Measurements from ENCODE around the gene TECPR1.

Gene TECPR1

DNA sequence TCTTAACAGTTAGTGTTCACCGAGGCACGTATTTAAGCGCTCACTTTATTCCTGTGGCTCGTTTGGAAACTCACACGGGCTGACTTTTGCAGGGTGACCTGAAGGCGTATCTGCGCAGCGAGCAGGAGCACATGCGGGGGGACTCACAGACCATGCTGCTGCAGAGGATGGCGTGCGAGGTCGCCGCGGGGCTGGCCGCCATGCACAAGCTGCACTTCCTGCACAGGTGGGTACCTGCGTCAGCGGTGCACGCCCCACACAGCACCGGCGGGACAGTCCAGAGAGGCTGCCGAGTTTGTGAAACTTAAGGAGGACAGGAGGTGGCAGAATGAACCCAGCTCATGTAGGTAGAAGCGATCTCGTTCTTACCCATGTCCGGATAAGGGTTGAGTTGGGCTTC, 80.6 kb downstream of the TECPR1 start:
- H3K27me3 Mint-ChIP-seq (ENCODE audit: low read depth), result no peaks in the 10 kb centered on the region
- no peaks in the 10 kb centered on the region for H3K9me3 Mint-ChIP-seq
- peaks cover 6% of the 10 kb centered on the region for H3K4me1 Mint-ChIP-seq (ENCODE audit: low read depth)
- peaks cover 8% of the 10 kb centered on the region for H3K36me3 Mint-ChIP-seq (ENCODE audit: low read depth)
- no peak overlapping the region for H3K27ac Mint-ChIP-seq
- H3K4me3 Mint-ChIP-seq, result no peak overlapping the region

DNA sequence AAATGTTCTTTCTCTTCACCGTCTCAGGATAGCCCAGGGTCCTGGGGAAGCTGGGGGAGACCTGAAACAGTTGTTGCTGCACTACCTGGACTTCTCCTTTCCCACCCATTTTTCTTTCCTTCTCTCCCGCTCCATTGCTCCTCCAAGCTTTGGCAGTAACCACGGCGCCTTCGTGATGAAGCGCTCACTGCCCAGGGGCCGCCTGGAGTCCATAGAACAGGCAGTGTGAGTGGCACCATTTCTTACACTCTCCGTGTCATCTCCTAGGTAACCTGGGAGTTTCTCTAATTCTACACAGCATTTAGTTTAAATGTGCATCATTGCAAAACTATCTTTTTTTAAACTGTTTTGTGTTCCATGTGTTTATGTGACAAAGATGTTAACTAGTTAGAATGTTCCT, 81.1 kb downstream of the TECPR1 start:
- Mint-ChIP-seq H3K27me3 (ENCODE audit: low read depth) (no peaks in the 10 kb centered on the region), H3K4me3 (no peak overlapping the region), H3K27ac (no peak overlapping the region), H3K36me3 (ENCODE audit: low read depth) (peaks cover 8% of the 10 kb centered on the region), H3K9me3 (no peaks in the 10 kb centered on the region), H3K4me1 (ENCODE audit: low read depth) (peaks cover 6% of the 10 kb centered on the region)

DNA sequence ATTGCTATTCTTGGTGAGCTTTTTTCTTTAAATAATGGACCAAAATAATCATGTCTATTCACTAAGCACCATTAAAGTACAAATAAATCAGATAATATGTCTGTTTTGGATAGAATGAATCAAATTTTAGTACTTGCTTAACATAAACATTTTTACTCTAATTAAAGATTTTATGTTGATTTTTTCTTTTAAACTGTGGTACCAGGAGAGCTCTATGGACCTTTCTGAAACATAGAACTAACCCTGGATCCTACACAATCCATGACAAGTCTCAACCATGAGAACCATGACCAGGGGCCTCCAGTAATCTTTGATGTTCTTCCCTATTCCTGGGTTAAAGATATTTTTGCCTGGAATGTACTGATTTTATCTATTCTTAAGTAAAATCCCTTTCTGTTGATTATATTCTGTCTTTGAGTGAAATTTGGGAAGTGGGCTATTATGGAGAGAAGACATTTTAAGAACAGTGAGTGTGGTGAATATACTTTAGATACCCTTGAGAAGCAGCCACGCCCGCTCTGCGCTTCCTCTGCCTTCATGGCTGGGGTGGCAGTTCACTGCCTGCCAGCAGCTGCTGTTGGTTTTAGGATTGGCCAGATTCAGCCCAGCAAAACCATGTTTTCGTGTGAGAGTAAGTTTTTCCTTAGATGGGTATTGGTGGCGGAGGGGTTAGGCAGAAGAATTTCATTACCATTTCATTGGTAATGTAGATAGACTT, 83.0 kb downstream of the TECPR1 start:
- Mint-ChIP-seq H3K4me3 (no peak overlapping the region), H3K27ac (no peak overlapping the region), H3K9me3 (no peaks in the 10 kb centered on the region), H3K36me3 (ENCODE audit: low read depth) (peaks cover 3% of the 10 kb centered on the region), H3K27me3 (ENCODE audit: low read depth) (no peaks in the 10 kb centered on the region), H3K4me1 (ENCODE audit: low read depth) (peaks cover 6% of the 10 kb centered on the region)

DNA sequence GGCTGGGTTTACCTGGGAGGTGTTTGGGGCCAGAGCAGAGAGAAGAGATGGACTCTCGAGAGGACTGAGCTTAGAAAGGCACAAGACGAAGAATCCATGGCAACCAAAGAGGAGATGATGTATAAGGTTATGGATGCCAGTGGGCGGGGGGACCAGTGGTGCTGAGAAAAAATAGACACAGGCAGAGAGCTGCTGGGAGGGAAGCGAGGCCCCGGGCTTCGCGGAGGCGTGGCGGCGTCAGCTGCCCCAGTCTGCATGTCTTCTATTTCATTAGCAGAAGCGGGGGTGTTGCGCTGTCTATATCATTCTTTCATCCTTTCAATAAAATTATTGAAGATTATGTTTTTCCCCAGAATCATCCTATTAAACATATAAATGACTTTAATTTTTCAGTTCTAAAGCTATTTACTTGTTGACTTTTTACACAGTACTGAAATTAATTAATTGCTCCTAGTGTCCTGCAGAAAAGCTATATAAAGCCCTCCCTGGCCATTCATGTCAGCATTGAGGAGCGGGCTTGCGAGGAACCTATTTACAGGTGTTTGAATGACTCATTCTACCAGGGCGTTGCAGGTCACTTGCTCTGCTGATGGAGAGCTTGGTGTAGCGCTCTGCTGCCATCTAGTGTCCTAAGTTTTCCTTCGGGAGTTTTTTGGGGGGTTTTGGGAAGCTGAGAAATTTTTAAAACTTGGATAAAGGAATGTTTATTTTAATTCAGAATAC, 83.7 kb downstream of the TECPR1 start:
- Mint-ChIP-seq H3K27ac (no peak overlapping the region), H3K4me1 (ENCODE audit: low read depth) (peaks cover 6% of the 10 kb centered on the region), H3K27me3 (ENCODE audit: low read depth) (no peaks in the 10 kb centered on the region), H3K9me3 (no peaks in the 10 kb centered on the region), H3K4me3 (no peak overlapping the region), H3K36me3 (ENCODE audit: low read depth) (peaks cover 3% of the 10 kb centered on the region)

DNA sequence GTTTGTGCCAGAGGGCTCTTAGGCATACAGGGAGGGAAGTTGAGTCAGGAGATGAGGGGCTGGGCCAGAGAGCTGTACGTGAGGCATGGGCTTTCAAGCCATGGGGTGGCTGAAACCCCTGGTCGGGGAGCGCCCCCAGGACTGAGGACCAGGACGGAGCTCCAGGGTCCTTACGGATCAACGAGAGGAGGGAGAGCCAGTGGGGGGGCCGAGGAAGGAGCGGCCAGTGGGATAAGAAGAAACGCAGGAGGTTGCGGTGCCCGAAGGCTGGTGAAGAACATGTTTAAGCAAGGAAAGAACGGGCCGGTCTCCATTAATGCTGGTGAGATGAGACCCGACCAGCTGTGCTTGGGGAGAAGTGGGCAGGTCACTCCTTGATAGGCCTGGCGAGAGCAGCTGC, 84.4 kb downstream of the TECPR1 start:
- Mint-ChIP-seq H3K27me3 (ENCODE audit: low read depth) (no peaks in the 10 kb centered on the region), H3K36me3 (ENCODE audit: low read depth) (peaks cover 1% of the 10 kb centered on the region), H3K27ac (no peak overlapping the region), H3K4me1 (ENCODE audit: low read depth) (peaks cover 6% of the 10 kb centered on the region), H3K9me3 (no peaks in the 10 kb centered on the region), H3K4me3 (no peak overlapping the region)

DNA sequence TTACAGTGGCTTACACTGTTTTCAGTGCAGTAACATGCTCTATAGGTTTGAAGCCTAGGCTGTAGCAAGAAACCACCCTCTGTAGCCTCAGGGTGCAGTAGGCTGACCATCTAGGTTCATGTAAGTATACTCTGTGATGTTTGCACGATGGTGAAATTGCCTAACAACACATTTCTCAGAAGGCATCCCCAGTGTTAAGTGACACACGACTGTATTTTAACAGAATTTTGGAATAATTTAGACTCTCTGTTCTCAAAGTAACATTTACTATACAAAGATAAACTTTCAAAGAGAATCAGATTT, 85.4 kb downstream of the TECPR1 start:
- H3K27me3 Mint-ChIP-seq (ENCODE audit: low read depth), result no peaks in the 10 kb centered on the region
- H3K4me3 Mint-ChIP-seq, result no peak overlapping the region
- no peaks in the 10 kb centered on the region for H3K36me3 Mint-ChIP-seq (ENCODE audit: low read depth)
- H3K27ac Mint-ChIP-seq, result no peak overlapping the region
- no peaks in the 10 kb centered on the region for H3K9me3 Mint-ChIP-seq
- H3K4me1 Mint-ChIP-seq (ENCODE audit: low read depth), result peaks cover 6% of the 10 kb centered on the region

DNA sequence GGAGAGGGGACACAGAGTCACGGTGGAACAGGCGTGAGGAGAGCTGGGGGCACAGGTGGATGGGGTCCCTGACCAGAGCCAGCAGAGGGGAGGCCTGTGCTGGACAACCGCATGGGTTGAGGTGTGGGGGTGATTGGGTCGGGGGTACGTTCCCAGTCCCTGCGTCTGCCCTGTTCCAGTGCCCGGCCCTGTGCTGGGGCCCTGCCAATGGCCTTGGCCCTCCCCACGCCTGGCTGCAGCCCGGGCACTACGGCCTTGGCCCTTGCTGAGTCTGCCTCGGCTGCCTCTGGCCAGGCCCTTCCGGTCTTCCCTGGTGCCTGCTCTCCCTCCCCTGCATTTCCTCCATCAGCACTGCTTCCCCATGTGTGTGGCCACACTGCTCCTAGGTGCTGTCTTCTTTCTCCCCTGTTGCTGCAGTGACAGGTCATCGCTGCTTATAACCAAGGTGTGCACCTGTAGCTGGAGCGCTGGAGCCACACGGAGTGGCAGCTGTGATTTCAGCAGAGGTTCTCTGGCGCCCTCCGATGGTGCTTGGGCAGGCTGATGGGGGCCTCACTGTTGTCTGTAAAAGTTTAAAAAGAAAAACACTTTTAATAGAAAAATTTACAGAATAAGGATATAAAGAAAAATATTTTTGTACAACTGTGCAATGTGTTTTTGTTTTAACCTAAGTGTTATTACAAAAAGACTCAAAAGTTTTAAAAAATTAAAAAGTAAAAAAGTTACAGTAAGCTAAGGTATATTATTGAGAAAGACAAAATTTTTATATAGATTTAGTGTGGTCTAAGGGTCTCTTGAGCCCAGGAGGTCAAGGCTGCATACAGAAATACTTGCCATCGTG, 86.0 kb downstream of the TECPR1 start:
- no peaks in the 10 kb centered on the region for H3K9me3 Mint-ChIP-seq
- H3K4me1 Mint-ChIP-seq (ENCODE audit: low read depth), result peaks cover 6% of the 10 kb centered on the region
- H3K27me3 Mint-ChIP-seq (ENCODE audit: low read depth), result no peaks in the 10 kb centered on the region
- H3K4me3 Mint-ChIP-seq, result no peak overlapping the region
- no peak overlapping the region for H3K27ac Mint-ChIP-seq
- H3K36me3 Mint-ChIP-seq (ENCODE audit: low read depth), result no peaks in the 10 kb centered on the region

Data from T-helper 1 cell treated with Interleukin-12 subunit alpha and Interleukin-12 subunit beta and Interleukin-4 antibody, amounts not matched to agents 30 μg/mL and 1 μg/mL, for 36 hours (primary cell).